HT1080 (cell line): ENCODE data around the gene PTPN14. TPM values are rescaled to one million over a fixed set of nuclear protein-coding genes. Genes with fewer than 3 reads are reported as not detected.
A peak's percentile ranks its signal among the peaks of the same experiment; 100 is the strongest.

Experiments
- DNase-seq: peaks from one replicate; pipeline ENCODE4 v3.0.0-alpha.2; 2015; ENCODE audit warnings: low read depth
- total RNA-seq: library from RNA; depleted of rRNA; stranded (reverse); fragments of >200 nt; shearing (Covaris generic); gene quantifications from 2 replicates; pipeline ENCODE4 v1.2.3, GENCODE V29; 2014

Gene PTPN14
- total RNA-seq, 1 experiment from 2014 or later, result 63.0 TPM

GRCh38 chr1:214455971-214456867 is 95.2 kb downstream of the PTPN14 start:
- DNase-seq, result no peak

GRCh38 chr1:214455479-214455878 is 95.9 kb downstream of the PTPN14 start:
- no peak for DNase-seq

DNA sequence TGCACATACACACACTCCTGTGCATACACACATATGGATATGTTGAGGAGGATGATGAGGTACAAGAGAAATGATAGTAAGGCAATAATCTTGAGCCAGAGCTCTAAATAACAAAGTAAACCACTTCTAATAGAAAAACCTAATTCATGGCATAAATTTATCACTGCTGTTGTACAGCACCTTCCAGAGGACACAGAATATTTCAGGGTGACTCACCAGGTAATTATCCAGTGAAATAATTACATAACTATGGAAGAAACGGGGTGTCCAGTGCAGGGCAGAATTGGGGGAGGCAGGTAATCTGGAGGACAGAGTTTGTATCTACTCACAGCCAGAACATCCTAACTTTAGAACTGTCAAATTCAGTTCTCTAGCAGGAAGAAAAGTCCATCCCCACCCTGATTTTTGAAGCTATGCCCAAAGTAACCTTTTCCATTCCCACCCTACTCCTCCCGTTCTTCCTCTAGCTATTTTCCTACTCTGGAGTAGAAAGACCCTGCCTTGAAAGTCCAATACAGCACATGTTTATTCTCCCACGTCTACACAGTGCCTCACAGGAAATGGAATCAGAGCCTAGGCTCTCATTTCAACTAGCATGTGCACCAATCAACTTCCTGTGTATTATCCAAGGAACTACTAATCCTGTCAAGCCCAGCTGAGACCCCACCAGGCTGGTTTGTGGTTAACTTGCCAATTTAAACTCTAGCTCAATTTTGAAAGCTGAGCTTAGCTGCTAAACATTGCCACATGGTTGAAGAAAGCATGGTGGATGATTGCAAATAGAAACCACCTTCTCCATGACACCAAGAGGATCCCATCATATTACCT is 96.6 kb downstream of the PTPN14 start:
- peak; percentile 94 for DNase-seq

DNA sequence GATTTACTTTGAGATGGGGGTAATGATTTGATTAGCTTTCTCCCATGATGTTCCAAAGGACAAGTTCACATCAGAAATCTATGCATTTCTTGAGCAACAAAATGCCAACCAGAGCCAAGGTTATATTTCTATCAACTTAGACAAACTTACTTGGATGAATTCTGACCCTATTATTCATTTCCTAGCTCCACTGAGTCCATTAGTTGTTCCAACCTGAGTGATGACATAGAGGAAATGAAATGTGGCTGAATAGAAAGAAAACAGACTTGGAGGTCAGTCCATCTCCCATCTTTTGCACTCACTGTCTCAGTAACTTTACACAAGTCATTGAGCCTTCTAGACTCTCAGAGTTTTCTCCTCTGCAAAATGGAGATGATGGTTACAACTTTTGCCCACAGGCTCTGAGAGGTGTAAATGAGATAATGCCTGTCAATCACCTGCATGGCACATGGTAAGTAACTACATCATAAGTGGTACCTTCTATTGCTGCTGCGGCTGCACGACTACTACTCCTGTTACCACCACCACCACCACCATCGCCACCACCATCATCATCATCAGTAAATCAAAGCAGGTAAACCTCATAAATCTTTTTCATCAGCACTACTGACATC is 98.2 kb downstream of the PTPN14 start:
- DNase-seq, result peak; percentile 76

GRCh38 chr1:214452152-214452784 is 99.1 kb downstream of the PTPN14 start:
- DNase-seq, result no peak

DNA sequence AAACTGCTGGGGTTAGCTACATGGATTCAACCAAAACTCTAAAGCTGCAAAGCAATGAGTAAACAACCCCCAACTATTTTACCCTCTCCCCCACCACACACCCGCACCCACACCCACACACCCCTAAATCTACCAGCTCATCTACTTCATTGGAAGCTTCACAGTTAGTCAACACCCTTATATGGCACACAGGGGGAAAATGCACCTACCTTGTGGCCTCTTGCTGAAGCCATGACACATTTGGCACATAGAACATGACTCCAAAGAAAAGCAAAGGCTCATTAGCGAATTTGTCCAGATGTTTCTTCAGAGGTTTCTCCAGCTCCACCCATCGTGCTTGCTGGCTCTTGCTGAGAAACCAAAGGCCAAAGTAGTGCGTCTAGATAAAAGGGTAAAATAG is 99.8 kb downstream of the PTPN14 start:
- DNase-seq, result no peak

DNA sequence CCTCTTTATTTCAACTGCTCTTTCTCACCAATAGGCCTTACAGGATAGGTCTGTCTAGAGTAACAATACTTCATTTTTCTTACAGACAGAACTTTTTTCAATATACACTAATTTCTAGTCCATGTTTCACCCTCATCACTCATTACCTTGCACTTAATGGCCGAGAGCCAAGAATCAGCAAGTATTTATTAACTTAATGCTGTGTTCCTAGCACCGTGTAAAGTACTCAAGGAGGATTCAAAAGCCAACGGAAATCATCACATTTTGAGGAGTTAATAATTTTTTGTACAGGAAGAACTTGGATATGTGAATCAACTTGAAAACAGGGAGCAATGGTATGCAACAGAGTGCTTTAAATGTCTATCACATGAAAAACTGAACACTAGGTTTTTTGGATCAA is 102.0 kb downstream of the PTPN14 start:
- no peak for DNase-seq

- DNase-seq, result no peak
These were observed 102.9 kb downstream of the PTPN14 start for GRCh38 chr1:214448536-214448935.

DNA sequence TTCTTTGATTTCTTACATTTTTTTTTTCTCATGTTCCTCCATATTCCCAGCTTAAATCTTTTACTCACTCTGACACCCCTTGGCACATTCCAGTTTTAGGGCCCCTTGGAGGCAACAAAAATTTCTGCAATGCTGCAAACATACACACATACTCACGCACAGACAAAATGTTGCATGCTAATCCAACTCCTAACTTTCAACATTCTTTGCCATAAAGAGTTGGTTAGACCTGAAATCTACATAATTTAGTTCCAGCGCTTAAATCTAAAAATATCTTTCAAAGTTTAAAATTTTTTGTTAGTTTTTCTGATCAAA is 103.9 kb downstream of the PTPN14 start:
- no peak for DNase-seq

DNA sequence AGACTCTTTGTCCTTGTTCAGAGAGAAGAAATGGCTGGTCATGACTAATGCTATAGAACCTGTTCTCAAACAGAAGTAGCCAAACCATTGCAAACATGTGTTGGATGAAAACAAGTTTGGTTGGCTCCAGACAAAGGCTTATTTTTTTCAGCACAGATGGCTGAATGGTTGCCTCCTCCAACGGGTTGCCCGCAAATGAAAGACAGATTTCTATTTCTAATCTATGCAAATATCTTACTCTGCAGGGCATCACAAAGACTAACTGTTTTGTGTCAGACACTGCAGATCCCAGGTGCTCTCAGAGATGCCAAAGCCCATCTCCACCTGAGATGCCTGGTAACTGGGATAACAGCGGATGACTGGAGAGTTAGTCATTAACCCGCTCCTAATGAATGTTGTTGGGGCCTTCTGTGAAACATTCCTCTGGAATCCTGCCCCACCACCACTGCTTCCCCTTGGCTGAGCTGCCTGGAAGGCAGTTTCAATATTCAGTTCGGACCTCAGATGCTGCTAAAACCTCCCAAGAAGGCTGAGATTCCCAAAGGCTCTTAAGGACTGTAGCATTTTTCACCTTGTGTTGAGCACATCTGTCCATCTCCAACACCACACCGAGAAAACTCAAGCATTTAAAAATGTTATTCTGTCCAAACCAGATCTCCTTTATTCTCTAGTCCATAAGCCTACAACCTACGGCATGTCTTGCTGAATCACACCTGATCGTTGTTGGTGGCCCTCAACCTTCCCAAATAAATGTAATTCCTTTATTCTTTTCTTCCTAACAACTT is 104.4 kb downstream of the PTPN14 start:
- peak; percentile 100 for DNase-seq

DNA sequence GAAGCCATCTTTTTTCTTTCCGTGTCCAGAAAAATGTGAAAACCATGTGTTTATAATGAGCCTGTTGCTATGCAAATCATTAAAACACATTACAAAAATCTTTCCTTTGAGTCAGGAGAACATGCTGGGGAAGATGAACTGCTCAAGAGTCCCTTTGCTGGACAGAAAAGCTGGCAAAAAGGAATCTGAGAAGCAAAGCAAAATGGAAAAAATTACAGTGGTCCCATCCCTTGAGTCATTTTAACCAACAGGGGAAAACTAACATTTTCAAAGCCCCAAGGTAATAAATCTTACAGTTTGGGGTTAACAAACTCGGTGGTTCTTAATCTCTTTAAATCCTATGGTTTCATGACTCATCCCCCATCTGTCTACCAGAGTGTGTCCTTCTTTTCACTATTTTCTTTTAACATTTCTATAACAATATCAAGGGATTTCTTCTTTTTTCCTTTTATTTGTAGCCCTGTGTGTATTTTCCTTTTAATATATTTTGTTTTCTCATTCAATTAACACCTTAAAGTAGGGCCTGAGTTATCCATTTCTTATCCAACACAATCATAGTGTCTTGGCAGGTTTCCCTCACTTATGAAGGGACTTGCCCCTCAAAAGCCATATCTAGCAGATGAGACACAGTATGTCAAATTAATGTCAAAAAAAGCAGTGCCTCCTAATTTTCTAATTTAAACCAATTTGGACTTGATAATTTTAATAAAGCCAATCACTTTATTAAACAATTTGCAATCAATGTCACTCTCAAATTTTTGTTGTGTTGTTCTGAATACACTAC is 105.4 kb downstream of the PTPN14 start:
- peak; percentile 97 for DNase-seq

DNA sequence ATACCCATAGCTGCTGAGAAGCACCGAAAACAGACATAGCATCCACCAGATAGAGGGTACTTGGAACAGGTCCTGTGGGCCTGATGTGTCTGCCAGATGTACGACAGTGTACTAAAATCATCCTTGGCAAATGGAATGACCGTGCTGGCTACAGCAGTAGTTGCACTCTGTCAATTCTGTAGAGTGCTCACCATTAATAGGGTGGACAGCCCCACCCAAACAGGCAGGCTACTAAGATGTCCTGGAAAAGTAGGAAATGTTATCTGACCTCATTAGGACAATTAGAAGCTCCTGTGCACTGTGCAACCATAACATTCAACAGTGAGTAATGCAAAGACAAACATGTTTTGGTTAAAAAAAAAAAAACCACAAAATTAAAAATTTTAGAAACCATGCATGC is 106.2 kb downstream of the PTPN14 start:
- no peak for DNase-seq

GRCh38 chr1:214444182-214444939 is 107.0 kb downstream of the PTPN14 start:
- no peak for DNase-seq

- peak; percentile 60 for DNase-seq
These were observed 110.3 kb downstream of the PTPN14 start for GRCh38 chr1:214441119-214441518.

DNA sequence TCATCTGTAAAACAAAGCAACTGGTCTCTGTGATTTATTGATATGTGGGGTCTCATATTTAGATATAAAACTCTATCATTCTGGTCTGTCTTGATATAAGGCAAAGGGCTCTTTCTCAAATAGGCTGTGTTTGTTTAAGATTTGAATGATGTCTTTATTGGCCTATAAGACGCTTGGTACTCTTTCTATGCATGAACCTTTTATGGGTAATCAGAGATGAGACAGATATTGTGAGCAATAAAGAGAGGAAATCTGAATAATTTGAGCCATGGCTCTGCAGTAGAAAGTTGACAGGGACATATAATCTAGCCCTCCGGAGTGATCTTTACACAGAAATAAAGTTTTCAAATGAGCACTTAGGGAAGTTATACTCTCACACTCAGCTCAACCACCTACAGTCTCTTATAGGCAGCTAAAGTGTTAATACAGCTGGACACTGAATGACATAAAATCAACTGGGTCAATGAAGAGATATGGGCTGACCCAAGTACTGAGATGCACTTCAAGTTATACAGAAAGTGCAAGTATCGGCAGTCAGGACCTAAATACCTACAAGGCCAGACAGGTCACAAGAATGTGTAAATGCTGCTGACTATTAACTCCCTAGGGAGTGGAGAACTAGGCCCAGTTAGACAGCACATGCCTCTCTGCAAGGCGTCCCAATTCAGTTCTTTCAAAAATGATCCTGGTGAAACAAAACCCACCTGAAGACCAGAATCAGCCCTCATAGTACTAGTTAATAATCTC is 111.0 kb downstream of the PTPN14 start:
- no peak for DNase-seq

DNA sequence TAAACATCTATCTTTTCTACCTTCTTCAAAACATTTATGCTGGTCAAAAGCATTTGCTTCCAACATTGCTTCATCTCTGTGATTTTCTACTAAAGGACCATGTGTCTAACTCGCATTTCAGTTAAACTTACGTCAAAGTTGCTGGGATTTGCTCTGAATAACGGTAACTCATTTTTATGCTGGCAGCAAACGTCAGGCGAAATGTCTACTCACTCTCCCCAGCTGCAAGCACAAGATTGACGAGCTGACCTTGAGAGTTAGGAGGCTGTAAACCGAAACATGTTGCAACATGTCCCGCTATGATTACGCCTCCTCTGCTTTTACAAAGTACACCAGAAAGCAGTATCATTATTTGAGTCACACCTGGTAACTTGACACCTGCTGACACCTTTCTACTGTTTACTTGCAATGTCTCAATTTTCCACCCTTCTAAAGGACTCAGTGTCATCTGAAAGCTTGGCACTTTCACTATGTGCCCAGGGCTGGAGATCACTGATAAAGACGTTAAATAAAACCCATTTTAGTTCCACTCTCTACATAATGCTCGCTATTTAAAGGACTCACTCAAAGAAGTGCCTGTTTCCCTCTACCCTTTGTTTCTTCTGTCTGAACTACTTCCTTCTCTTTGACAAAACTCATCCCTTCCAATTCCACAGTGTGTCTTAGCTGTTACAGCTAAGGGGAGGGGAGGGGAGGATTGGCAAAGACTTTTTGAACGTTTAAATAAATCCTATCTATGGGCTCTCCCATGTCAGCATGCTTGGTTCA is 111.9 kb downstream of the PTPN14 start:
- no peak for DNase-seq

DNA sequence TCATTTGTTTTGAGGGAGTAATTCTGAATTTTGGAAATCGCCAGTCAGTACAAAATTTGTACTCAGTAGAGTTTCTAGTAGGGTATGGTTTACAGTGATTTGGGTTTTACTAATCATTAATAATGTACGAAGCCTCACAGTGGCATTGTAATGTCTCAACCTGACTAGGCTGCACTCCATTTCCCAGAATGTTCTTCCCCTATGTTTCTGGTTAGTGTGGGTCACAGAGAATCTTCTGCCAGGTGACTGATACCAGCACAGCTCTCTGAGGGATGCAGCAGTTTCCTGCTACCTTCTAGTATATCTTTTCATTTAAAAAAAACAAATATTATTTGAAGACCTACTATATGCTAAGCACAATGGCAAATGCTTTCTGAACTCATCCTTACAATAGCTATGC is 112.9 kb downstream of the PTPN14 start:
- DNase-seq, result no peak

DNA sequence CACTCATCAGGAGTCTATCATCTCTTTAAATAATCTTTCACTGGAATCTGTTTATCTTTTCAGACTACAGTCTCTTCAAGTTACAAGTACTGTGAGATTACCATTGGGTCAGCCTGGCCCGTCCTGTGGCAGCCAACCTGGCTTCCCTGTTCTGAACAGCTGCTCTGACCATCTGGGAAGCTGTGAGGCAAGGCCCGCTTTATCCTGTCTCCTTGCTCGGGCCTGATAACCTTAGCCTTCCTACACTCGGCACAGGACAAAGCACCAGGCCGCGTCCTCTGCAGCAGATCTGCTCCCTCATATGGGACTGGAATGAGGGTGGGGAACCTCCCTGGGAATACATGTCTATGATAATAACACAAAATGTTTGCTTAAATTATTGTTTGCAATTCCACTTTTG is 113.3 kb downstream of the PTPN14 start:
- no peak for DNase-seq
